ENCODE results near the gene ADAM33. TPM values are rescaled to one million over a fixed set of nuclear protein-coding genes. Genes with fewer than 3 reads are reported as not detected.
A peak's percentile ranks its signal among the peaks of the same experiment; 100 is the strongest.

The ADAM33 gene
- polyA plus RNA-seq, 2 of the 4 experiments (the other 2 are of a cell fraction): 0.08 to 0.14 TPM

DNA sequence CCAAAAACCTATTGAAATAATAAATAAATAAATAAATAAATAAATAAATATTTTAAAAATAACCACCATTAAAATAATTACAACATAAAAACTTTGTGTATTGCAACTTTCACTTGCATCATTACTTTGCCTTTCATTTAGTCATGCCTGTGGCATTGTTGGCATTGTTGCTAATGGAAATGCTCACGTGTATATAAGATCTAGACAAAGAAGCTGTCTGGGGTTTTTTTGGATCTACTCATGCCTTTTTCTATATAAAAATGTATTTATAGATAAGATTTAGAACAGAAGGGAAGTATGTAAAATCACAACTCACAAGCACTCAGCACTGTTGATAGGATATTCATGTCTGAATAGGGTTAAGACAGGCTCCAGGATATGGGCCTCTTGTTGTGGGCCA, 46.5 kb downstream of the ADAM33 start:
- DNase-seq (ENCODE audit: low read depth in 1 of 2, low spot score in 1 of 2) (no peak), ATAC-seq (no peak), FAIRE-seq (no peak)
- H3K4me2 ChIP-seq: no peak overlapping the region
- H3K27ac ChIP-seq: no peak overlapping the region
- no peaks in the 10 kb centered on the region for H3K4me1 ChIP-seq
- H3K4me3 ChIP-seq: no peak overlapping the region
- H3K9me3 ChIP-seq: no peaks in the 10 kb centered on the region
- 90% methylated on average over 1 of the region's 1 CpG for WGBS (ENCODE audit: missing lambda C conversion rate)
- CTCF ChIA-PET: interaction anchor here (1.0 kb wide), 1 partner anchor 118 kb away, joined by 3 read pairs; no protein-coding TSS in a partner anchor
- POLR2A ChIA-PET: no interaction called here
- TF ChIP-seq FOSB (CRISPR knock-in tag; IDR thresholded peaks at IDR 0.05) (no peak), CHD2 (IDR thresholded peaks at IDR 0.05; ENCODE audit: low read length, partially characterized antibody) (no peak), KDM1A (IDR thresholded peaks at IDR 0.05; ENCODE audit: low read depth) (no peak), TFCP2L1 (CRISPR knock-in tag; IDR thresholded peaks at IDR 0.05) (no peak), HOXB13 (CRISPR knock-in tag; IDR thresholded peaks at IDR 0.05; ENCODE audit: low read depth) (no peak), USF2 (IDR thresholded peaks at IDR 0.05) (no peak), EHMT2 (IDR thresholded peaks at IDR 0.05; ENCODE audit: low read depth) (no peak), RCOR1 (IDR thresholded peaks at IDR 0.05; ENCODE audit: low read depth, low read length) (no peak), SMC3 (IDR thresholded peaks at IDR 0.05) (no peak), MAFK (IDR thresholded peaks at IDR 0.05; ENCODE audit: partially characterized antibody) (no peak), CEBPB (IDR thresholded peaks at IDR 0.05) (no peak)
- TF ChIP-seq, protein P1, sequence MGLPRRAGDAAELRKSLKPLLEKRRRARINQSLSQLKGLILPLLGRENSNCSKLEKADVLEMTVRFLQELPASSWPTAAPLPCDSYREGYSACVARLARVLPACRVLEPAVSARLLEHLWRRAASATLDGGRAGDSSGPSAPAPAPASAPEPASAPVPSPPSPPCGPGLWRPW (IDR thresholded peaks at IDR 0.05): no peak
- TF ChIP-seq, protein P2, sequence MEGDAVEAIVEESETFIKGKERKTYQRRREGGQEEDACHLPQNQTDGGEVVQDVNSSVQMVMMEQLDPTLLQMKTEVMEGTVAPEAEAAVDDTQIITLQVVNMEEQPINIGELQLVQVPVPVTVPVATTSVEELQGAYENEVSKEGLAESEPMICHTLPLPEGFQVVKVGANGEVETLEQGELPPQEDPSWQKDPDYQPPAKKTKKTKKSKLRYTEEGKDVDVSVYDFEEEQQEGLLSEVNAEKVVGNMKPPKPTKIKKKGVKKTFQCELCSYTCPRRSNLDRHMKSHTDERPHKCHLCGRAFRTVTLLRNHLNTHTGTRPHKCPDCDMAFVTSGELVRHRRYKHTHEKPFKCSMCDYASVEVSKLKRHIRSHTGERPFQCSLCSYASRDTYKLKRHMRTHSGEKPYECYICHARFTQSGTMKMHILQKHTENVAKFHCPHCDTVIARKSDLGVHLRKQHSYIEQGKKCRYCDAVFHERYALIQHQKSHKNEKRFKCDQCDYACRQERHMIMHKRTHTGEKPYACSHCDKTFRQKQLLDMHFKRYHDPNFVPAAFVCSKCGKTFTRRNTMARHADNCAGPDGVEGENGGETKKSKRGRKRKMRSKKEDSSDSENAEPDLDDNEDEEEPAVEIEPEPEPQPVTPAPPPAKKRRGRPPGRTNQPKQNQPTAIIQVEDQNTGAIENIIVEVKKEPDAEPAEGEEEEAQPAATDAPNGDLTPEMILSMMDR (IDR thresholded peaks at IDR 0.05): no peak

DNA sequence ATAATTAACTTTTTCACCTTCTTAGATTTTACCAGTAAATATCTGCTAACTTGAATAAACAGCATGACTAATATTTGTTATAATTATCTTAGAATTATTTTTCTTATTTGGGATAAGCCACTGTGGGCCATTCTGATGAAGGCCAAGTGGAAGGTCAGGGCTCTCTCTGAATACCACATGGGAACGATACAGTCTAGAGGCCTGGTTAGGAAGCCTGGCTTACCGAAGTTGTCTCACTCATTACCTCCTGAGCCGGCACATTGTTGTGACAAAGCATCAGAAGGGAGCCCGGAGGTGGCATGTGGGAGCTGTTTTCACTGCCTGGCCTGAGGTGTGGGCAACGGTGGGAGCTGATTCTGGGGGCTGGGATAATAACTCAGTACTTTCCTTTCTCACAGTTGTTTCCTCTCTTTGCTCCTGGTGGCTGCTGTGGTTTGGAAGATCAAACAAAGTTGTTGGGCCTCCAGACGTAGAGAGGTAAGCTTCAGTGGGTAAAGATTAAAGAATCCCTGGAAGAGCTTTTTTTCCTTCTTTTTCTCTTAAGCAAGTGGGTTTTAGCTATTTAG, 47.8 kb downstream of the ADAM33 start:
- no peak for ATAC-seq
- H3K4me1 ChIP-seq: no peaks in the 10 kb centered on the region
- H3K9me3 ChIP-seq: no peaks in the 10 kb centered on the region
- DNase-seq (ENCODE audit: low read depth in 1 of 2, low spot score in 1 of 2): no peak
- 78% methylated on average over 6 of the region's 6 CpGs for WGBS (ENCODE audit: missing lambda C conversion rate)
- H3K4me3 ChIP-seq: no peak overlapping the region
- no peak for FAIRE-seq
- H3K4me2 ChIP-seq: no peak overlapping the region
- POLR2A ChIA-PET: interaction anchor here (0.6 kb wide), 1 partner anchor 35 kb away, joined by 4 read pairs; no protein-coding TSS in a partner anchor
- CTCF ChIA-PET: interaction anchor here (0.9 to 1.4 kb wide), 3 partner anchors 43 to 119 kb away, joined by 3 to 4 read pairs (median 3); no protein-coding TSS in a partner anchor
- no peak for TF ChIP-seq NFE2L2 (conservative IDR thresholded peaks at IDR 0.05; ENCODE audit: low read length)
- H3K27ac ChIP-seq: no peak overlapping the region

- Histone ChIP-seq H3K9me3 (no peaks in the 10 kb centered on the region), H3K27ac (no peak overlapping the region), H3K4me2 (no peak overlapping the region), H3K4me1 (no peaks in the 10 kb centered on the region), H3K4me3 (no peak overlapping the region)
- TF ChIP-seq CBX8 (IDR thresholded peaks at IDR 0.05) (no peak), MAFK (IDR thresholded peaks at IDR 0.05; ENCODE audit: partially characterized antibody) (no peak), RNF2 (IDR thresholded peaks at IDR 0.05; ENCODE audit: borderline replicate concordance, low read depth) (no peak), RAD21 (conservative IDR thresholded peaks at IDR 0.05 in 1 of 2, IDR thresholded peaks at IDR 0.05 in 1 of 2) (peak; percentile 18 to 35; a peak in 2 of 5 replicates), USF2 (IDR thresholded peaks at IDR 0.05) (no peak), JUN (IDR thresholded peaks at IDR 0.05) (no peak), SMC3 (IDR thresholded peaks at IDR 0.05) (peak; percentile 22; the same call in 1 of the 3 replicates), POLR2AphosphoS2 (conservative IDR thresholded peaks at IDR 0.05; ENCODE audit: low read length) (no peak), NR3C1 (IDR thresholded peaks at IDR 0.05) (no peak)
- TF ChIP-seq, protein P3, sequence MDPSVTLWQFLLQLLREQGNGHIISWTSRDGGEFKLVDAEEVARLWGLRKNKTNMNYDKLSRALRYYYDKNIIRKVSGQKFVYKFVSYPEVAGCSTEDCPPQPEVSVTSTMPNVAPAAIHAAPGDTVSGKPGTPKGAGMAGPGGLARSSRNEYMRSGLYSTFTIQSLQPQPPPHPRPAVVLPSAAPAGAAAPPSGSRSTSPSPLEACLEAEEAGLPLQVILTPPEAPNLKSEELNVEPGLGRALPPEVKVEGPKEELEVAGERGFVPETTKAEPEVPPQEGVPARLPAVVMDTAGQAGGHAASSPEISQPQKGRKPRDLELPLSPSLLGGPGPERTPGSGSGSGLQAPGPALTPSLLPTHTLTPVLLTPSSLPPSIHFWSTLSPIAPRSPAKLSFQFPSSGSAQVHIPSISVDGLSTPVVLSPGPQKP (IDR thresholded peaks at IDR 0.05; ENCODE audit: low read depth, low read length): no peak
- TF ChIP-seq, protein P2 (IDR thresholded peaks at IDR 0.05): peak; percentile 33; the same call in 1 of the 3 replicates
- ChIA-PET CTCF (interaction anchor here (1.4 kb wide), 1 partner anchor 70 kb away, joined by 4 read pairs; no protein-coding TSS in a partner anchor), POLR2A (no interaction called here)
- ATAC-seq (peak; percentile 23 to 64; a peak in 3 of 6 replicates), DNase-seq (ENCODE audit: low read depth in 1 of 2, low spot score in 1 of 2) (no peak), FAIRE-seq (no peak)
- WGBS (ENCODE audit: missing lambda C conversion rate): 87% methylated on average over 7 of the region's 7 CpGs
These were observed 49.4 kb downstream of the ADAM33 start for GRCh38 chr20:3632311-3633004.

Measured in A549 (cell line).